HG03175 (cell line): ENCODE results near the gene SYTL2.

Experiments
- ATAC-seq: cut with Tn5 transposase; IDR thresholded peaks from one replicate; pipeline ENCODE4 v1.9.1; 2021; ENCODE audit warnings: mild to moderate bottlenecking, moderate library complexity; ENCODE audit not compliant: unreplicated experiment

Gene SYTL2

DNA sequence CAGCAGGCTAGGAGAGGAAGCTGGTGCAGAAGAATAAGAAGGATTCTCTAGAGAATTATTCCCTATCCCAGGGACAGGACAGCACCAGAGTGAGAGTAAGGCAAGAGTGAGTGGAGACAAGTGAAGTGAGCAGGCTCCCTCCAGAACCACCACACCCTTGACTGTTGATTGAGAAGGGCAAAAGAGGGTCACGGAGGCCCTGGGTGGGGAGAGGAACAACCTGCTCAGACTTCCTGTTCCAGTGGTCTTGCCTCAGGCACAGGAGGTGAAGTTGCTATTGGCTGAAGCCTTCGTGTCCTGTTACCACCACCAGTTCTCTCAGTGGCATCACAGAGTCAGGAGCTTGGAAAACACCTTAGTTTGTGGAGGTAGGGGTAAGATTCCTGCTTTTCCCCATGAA, 73.2 kb downstream of the SYTL2 start:
- no peak for ATAC-seq

DNA sequence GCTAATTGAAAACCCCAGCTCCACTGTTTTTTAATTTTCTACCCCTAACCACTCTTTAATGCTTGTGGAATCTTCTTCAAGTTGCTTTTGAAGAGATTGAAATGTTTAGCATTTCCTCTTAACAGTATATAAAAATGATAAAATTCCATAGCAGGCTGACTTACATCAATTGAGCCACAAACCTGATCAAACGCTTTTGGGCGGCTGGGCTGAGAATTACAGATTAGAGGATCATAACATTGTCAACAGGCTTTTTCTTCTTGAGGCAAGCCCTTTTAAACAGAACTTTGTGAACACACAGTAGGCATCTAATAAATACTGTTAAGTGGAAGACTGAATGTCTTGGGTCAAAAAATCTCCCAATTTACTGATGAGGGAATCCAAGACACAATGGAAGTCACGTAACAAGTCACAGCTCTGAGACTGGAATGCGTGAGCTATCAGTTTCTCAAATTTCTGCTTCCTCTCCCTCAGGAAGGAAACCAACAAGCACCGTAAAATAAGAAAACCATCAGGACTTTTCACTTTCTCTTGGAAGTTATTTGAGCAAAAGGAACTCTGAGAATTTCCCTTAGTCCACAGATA, 75.0 kb downstream of the SYTL2 start:
- no peak for ATAC-seq

DNA sequence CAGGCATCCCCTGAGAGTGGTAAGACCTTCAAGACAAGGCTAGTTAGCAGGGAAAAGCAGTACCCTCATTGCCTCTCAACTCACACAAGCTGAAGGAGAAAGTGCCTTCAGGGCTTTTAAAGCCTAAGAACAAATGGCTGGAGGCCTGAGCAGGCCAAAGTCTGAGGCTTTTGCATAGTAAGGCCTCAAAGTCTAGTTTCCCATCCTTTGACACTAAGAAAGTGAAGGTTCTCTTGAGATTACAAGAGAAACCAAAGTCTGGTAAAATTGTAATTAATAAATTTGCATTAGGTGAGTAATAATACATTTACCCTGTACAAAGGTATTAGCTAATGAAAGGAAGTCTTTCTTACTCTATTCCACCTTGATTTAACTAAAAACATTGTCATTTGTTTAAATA, 78.0 kb downstream of the SYTL2 start:
- ATAC-seq, result peak; percentile 78

DNA sequence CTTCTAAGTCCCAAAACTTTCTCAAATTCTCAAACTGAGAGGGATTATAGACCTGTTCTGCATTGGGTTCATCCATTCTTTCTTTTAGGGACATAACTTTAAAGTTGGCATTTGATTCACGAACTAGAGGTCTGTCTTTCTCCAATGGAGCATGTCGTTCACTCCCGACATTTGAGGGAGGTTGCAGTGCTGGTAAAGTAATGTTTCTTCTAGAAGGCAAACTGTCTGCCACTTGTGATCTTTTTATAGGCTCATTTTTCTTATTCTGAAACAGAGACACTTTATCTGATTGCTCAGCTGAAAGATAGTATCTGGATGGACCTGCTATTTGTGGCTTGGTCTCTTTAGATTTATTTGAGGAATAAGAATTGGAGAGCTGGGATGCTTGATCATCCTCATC, 84.6 kb downstream of the SYTL2 start:
- ATAC-seq, result no peak

DNA sequence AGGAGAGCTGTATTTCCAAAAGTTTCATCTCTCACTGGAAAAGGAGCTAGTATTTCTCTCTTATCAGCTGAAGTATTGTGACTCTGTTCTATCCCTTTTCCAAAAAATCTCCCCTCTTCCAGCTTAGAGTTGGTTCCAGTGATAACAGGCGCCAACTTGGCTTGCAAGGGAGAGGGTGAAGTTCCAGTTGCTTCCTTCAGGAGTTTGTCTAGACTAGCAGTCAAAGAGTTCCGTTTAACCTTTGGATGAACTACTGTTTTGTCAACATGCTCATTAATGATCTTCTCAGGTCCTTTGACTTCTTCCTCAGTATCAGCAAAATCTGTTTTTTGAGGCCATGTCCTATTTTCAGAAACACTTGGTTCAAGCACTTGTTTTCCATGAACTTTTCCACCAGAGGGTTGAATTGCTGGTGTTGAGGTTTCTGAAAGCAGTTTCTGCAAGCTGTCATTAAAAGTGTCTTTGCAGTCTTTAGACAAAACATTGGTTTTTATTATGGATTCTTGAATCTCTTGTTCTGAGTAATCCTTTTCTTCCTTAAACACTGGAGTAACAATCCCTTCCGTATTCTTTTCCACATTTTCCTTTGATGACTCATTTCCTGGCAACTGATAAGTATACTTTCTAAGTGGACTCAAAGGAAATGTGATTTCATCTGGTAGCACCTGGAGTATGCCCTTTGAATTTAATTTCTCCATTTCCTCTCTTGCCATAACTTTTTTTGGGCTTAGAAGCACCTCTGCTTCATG, 85.3 kb downstream of the SYTL2 start:
- ATAC-seq, result no peak

DNA sequence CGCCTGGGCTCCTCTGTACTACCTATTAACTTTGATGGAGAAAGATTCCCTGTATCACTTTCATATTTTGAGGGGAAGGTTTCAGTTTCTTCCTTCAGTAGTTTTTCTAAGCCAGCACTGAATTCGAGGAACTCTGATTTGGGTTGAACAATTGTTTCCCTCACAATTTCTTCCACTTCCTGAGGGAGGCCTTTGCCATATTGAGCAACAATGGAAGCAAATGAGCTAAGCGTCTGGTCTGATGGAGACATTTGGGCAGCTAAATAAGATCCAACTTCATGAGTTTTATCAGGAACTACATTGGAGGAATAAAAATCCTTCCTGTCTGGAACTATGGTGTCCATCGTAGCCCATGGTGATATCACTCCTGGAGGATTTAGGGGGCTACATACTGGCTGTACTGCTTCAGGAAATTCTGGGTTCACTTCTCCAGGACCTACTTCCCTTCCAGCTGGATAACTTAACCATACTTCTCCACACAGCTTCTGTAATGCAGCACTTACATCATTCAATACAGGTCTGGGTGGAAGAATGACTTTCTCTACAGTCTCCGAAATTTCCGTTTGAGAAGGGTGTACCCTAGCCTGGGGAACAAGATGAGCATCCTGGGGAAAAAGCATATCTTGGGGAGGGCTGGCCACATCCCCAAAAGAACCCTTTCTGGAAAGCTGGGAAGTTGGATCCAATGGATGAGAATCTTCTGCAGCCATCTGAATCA, 86.0 kb downstream of the SYTL2 start:
- ATAC-seq, result no peak

DNA sequence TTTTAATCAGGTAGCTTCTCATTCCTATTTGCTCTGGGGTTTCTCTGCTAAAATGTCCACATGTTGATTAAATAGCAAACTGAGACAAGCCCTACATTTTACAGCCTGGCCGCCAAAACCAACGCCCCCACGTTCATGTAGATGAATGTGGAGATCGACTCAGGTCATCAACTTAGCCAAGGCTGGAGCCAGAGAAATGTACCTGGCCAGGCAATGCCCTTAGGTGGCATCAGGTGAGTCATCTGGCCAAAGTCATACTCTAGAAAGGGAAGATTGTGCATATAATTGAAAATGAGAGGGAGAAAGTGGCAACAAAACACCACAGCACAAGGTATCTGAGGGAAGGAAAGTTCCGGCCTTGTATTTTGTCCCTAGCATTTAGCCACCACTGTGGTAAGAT, 87.9 kb downstream of the SYTL2 start:
- ATAC-seq, result no peak

DNA sequence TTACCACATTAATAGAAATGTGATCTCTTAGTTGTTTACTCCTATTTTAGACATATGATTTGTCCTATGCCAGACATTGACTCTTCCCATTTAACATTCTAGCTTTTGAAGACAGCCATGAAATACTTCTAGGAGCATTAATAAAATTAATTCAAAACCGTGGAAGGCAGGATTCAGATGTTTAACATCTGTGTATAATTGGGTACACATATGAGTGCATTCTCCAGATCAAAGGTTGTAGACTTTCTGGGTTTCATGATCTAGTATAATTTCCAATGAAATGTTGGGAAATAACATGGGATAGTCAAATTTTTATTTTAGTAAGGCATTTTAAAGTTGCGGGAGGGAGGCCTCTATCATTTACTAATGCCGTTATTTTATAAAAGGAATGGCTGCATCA, 89.8 kb downstream of the SYTL2 start:
- no peak for ATAC-seq

DNA sequence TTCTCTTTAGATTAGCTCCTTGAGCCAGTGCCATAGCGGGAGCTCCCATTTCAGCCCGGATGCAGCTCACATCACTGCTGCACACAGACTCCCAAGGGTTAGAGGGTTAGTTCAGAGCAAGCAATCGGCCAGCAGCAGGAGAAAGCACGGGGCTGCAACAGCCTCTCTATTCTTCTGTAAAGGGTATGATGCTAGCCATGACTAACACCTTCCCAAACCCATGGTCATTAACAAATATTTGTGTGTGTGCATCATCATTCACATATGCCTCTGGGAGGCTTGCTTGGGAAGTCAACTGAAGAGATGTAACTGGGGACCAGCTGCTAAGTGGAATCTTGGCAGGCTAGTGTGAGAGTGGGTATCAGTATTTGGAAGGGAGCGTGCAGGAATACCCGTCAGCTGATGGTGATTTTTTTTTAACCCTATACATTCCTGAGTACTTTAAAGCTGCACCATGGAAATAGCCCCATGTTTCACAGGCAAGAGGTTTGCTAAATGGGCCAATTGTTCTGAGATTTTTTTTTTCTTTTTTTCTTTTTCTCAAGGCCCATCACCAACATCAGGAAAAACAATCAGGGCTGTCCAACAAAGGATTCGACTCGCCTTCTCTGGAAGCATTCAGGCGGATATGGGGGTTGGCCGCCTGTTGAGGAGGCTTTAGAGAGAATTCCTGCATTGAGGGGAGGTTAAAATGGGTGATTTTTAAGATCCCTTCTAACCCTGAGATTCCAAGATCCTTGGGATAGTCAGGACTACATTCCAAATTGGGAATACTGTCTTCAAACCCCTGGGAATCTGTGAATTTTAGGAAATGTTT, 91.7 kb downstream of the SYTL2 start:
- ATAC-seq, result no peak

DNA sequence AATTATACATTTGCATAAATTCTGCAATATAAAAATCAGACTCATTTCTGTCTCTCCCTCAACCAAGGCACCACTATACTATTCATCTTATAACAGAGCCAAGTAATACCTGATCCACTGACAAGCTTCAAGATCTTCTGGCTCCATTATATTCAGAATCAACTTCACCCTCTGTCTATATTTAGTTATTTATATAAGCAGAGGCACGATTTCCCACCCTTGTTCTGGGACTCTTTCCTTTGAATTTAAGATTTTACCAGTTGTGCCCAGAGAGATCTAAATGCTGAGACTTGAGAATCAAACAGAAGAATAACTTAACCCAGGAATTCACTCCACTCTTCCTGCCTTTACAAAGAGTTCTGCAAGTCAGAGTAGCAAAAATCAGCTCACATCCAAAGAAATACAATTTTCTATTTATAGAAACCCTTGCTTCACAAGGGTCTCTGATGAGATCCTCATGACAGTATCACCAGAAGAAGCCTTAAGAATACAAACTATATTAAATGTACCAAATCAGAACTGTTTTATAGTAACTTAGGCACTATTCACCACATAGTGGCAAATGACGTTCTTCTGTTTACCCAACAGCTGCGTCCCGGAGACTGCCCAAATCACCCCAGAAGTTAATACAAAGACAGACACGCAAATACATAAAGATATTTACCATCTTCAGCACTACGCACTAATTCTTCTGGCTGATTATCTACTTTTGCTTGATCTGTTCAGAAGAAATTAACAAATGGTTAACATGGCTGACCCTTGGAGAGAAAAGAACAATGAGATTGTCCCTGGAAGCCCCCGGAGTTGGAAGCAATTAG, 92.6 kb downstream of the SYTL2 start:
- no peak for ATAC-seq

DNA sequence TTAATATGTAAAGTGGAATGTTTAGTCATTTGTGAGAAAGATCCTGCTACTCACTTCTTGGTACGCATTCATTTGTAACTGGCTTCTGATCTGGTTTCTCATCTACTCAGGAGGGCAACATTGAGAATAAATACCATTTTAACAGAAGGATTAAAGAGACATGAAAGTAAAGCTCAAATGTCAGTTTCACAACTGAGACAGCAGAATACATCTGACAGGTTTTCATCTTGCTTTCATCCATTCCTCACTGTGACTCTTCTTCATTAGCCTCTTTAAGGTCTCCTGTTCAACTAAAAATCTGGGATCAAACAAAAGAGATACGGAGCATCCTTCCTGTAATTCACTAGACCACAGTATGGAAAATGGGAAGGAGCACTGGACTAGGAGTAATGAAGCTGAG, 93.5 kb downstream of the SYTL2 start:
- no peak for ATAC-seq

DNA sequence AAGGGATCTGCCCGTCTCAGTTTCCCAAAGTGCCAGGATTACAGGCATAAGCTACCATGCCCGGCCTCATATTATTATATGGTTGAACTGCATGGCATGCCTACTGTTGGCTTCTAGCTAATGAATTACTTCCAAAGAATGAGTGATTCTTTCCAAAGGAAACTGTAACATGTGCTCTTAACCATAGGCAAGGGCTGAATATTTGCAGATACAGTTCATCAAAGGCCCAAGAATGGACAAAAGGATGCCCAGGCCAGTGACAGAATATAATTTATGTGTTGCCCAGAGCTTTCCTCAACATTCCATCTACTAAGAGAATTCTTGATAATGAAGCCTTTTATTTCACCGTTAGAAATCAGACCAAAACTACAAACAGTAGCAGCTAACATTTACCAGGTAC, 98.0 kb downstream of the SYTL2 start:
- ATAC-seq, result no peak

DNA sequence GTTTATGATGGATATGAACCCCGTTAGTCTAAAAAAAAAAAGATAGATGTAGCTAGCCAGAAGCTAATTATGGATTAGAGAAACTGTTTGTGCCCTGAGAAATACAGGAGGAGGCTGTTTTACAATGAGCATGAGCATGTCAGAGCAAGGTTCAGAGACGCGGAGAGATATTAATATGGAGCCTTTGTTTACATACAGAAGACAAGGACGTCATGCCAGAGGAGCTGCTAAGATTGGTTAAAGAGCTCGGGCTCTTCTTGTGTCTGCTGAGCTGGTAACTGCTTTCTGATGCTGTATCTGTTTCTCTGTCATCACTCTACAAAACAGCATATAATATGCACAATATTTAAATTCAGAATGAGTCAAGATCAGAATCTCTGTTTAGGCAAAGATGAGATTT, 100.0 kb downstream of the SYTL2 start:
- no peak for ATAC-seq

DNA sequence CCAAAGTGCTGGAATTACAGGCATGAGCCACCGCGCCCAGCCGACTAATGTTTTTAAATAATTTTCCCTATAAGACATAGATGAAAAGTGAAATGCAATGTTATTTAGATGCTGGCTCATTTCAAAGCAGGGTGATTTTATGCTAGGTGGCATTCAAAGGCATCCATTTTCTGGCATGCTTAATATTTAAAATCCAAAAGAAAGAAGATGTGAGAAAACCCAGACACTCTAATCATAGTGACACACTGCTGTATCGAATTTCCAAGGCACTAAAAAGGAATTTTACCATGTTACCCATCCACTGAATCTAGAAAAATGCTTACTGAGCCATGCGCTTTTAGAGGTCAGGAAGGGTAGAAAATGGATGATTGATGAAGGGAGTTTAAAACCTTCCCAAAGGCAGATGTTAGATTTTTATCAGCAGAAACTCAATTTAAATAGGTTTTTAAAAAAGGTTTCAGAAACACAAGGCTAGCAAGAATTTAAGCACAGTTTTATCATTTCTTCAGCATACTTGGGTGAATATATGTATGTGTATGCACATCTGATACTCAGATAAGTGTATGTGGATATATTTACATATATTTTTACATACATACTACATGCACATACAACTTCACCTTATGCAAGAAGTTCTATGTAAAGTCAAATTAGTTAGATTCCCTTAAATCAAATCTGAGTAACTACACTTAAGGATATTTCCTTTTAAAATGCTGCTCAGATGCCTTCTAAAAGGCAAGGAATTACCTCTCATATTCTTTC, 100.8 kb downstream of the SYTL2 start:
- no peak for ATAC-seq

DNA sequence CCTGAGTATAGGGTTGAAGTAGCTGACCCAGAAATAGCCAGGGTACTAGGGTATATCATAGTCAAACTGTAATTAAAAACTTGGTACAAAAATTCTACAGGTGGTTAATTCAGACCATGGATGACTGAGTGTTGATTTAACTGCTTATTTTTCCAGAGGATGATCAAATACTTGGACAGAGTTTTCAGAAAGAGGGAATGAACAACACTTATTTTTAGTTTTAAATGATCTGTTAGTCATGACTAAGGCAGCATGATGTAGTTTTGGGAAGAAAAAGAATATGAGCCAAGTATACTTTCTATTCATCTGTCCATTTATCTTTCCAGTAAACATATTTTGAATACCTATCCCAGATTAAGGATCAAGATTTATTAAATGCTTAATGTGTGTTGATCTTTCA, 105.1 kb downstream of the SYTL2 start:
- ATAC-seq, result no peak

DNA sequence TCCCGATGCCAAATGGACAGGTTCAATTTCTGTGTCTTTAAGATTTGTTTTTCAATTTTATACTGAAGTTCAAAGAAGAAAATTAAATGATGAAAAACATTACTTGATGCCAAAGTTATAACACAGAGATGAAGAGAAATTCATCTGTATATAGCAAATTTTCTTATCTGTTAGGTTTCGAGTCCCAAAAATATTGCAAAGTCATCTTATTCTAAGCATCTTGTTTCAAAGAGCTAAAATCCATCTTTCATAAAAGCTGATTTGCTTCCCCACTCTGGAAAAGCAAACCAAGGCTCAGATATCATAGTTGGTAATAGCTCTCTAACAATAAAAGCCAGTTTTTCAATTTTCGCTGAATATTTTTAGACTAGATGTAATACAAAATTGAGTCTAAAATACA, 106.0 kb downstream of the SYTL2 start:
- no peak for ATAC-seq

DNA sequence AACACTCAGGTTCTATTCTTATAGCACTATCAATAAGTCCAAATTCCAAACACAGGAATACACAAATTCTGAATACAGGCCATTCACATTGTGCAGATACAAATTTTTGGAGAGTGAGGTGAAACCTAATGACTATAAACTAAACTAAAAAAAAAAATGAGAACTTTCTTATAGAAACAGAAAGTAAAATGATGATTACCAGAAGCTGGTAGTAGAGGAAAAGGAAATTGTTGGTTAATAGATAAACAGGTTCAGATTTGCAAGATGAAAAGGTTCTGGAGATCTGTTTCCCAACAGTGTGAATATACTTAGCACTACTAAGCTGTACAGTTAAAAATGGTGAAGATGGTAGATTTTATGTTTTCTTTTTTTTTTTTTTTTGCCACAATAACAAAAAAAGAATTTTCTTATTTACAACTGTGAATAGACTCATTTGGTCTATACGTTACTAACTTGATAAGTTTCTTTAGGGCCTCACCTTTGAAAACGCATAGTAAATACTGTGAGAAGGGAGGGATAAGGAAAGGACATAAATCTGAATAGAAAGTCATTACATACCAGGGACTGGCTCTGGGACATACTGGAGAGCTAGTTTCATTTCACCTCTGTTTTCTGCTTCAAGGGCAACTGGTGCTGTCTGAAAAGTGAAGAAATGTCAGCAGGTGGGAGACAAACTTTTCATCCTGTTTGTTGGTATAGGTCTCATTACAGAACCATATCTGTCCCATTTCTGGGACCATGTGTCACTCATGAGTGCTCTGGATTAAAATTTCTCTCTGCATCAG, 110.8 kb downstream of the SYTL2 start:
- ATAC-seq, result peak; percentile 88

DNA sequence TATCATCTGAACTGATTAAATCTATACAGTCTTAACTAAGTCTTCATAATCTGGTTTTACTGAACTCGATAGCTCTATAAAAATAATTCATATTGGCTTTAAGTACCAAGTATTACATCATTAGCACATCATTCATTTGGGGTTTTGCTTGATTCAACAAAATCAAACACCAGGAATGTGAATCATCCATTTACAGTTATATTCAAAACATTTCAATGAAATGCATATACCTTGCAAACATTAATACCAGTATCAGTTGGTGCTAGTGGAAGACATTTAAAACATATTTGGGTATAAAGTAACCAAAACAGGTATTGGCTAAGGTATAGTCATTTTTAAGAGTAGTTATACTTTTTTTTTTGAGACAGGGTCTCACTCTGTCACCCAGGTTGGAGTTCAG, 112.7 kb downstream of the SYTL2 start:
- ATAC-seq, result no peak

DNA sequence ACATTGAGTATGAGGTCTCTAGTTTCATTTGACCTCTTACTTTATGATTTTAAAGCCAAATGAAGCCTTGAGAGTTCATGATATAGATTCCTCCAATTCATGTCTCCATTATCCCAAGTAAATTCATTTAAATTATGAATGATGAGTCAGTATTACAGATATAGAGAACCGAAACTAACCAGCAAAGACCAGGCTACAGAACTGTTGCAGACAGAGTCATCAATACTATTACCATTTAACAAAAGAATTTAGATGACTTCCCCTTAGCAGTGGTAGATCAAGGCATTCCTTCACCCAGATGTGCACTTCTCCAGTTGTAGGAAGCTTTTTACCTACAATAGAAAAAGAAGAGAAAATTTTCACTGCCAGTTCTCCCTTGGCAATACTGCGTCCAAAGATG, 113.2 kb downstream of the SYTL2 start:
- ATAC-seq, result no peak
